ENCODE results near the gene DLG2.

Gene DLG2

GRCh38 chr11:84137960-84138359 lies 1489.2 kb downstream of the DLG2 start:
- no peak for DNase-seq

- no peak for DNase-seq
Observed at GRCh38 chr11:84137505-84137904, 1489.6 kb downstream of the DLG2 start.

DNA sequence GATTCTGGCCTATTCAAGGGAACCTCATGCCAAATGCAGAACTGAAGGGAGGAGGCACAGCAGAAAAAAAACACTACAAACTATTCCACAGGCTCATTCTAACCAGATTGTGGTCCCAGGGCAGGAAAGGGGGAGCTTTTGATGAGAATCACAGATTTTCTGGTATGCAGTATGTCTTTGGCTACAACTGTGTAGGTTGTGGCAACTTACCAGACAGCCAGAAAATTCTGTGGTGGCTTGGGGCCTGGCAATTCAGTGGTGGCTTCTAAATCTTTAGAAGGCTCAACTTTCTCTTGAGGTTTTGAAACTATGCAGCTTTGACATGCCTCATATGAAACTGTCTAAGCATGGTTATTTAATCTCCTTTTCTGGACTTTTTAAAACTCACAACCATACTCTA lies 1490.2 kb downstream of the DLG2 start:
- DNase-seq = no peak

- no peak for DNase-seq
Observed at GRCh38 chr11:84130646-84131427, 1496.3 kb downstream of the DLG2 start.

- DNase-seq = no peak
Observed at GRCh38 chr11:84129961-84130576, 1497.1 kb downstream of the DLG2 start.

DNA sequence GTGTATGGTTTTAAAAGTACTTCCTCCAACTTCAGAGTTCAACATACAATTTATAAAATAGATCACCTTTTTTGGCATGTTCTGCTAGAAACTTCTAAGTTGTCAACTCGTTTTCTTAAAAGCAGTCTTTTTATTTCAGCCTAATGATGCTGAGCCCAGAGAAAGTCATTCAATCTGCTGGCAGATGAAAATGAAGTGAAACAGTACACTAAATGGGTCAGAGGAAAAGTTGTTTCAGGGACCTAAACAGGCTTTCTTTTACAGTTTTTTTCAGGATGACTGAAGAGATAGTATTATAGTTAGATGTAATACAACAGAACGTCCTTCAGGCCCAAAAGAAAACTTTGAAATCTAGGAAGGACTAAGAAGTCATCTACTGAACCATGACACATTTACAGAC lies 1498.3 kb downstream of the DLG2 start:
- DNase-seq = no peak

DNA sequence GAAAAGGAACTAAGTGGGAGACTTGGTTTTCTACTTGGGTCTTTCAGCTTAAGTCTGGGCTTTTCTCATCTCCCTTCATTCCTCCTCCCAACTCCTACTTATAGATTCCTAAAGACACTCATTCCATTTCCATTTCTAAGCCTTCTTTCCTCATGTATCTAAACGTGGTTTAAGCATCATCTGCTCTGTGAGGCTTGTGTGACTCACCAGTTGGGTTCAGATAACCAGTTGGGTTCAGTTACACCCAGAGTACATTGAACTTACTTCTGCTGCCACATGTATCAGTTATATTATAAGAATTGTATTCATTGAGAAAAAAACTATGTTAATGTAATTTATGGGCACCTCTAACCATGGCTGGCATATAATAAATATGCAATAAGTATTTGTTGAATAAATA lies 1509.8 kb downstream of the DLG2 start:
- no peak for DNase-seq

DNA sequence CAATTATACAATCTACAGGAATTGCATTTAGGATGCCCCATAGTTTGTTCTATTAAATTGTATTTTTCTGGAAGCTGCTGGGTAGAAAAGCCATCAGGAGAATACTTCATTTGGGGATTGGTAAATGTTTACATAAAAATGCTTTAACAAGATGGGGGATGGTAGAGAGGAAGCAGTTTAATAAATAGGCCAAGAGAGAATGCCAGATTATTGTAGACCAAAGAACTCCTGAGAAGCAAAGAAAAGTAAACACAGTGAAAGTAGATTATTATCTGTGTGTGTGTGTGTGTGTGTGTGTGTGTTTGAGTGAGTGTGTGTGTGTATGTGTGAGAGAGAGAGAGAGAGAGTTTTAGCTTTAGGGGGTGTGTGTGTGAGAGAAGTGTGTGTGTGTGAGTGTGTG lies 1520.6 kb downstream of the DLG2 start:
- DNase-seq = no peak

DNA sequence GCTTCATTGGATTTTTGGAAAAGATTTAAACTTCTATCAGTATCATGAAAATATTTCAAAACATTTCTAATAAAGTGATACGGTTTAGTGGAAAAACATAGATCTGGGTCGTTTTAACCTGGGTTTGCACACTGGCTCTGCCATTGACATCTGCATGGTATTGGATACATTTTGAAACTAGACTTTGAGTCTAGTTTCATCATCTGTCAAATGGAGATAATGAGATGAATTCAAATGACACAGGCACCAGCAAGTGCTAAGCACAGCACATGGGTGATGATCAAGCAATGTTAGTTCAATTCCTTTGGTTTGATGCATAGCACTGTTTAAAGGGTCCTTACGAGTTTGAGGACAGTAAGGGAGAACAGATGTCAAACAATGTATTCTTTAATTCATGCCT lies 1522.0 kb downstream of the DLG2 start:
- no peak for DNase-seq

DNA sequence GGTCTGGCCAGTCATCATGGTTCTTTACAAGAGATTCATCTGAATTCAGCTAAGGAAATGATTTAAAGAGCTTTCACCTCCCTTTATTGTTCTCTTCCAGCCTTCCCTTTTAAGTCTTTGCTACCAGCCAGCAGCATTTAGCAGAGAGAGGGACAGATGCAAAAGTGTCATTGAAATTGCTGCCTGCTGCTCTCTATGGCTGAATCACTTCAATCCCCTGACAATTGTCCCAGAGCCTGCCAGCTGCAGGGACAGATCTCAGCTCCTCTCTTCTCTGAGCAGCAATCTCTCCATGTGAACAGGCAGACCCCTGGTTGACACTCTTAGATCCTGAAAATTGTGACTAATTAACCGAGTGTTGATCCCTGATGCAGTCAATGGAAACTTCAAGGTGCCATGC lies 1524.0 kb downstream of the DLG2 start:
- DNase-seq = no peak

GRCh38 chr11:84097186-84097585 lies 1530.0 kb downstream of the DLG2 start:
- no peak for DNase-seq

GRCh38 chr11:84091212-84091986 lies 1535.7 kb downstream of the DLG2 start:
- no peak for DNase-seq

- no peak for DNase-seq
Observed at GRCh38 chr11:84089072-84090057, 1537.8 kb downstream of the DLG2 start.

DNA sequence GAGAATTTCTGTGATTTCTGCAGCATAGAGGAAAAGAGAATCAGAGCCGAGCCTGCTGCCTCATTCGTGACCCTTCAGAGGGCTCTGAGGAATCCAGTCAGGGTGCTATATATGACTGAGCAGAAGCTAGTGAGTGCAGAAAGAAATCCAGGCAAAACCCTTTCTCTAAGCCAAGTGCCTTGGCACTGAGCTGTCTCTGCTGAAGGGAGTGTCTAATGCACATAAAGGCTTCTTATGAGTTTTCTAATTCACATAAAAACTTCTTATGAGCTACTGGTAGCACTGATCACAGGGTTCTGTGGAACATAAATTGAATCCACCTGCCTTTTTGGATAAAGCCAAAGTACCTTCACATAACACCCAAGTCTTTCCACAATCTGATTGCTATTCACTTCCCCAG lies 1555.3 kb downstream of the DLG2 start:
- DNase-seq = no peak

GRCh38 chr11:84069048-84069447 lies 1558.1 kb downstream of the DLG2 start:
- no peak for DNase-seq

GRCh38 chr11:84061726-84062125 lies 1565.4 kb downstream of the DLG2 start:
- no peak for DNase-seq

- DNase-seq = no peak
Observed at GRCh38 chr11:84056653-84057376, 1570.3 kb downstream of the DLG2 start.

DNA sequence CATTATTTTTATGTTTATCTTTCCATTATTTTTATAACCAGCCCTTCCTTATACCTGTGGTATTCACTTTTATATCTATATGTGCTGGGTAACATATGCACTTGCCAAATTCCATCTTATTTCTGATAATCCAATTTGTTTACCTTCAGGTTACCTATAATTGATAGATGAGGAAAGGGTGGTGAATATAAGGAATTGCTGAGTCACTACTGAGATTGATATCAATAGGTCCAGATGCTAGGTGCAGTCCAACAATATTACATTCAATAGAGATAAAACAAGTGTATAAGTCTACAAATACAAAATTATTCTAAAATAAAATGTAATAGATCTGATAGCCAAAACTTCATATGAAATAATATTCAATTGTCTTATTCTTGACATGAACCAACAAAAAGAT lies 1582.0 kb downstream of the DLG2 start:
- no peak for DNase-seq

GRCh38 chr11:84044706-84045105 lies 1582.4 kb downstream of the DLG2 start:
- DNase-seq = no peak

- no peak for DNase-seq
Observed at GRCh38 chr11:84036664-84037194, 1590.4 kb downstream of the DLG2 start.

DNA sequence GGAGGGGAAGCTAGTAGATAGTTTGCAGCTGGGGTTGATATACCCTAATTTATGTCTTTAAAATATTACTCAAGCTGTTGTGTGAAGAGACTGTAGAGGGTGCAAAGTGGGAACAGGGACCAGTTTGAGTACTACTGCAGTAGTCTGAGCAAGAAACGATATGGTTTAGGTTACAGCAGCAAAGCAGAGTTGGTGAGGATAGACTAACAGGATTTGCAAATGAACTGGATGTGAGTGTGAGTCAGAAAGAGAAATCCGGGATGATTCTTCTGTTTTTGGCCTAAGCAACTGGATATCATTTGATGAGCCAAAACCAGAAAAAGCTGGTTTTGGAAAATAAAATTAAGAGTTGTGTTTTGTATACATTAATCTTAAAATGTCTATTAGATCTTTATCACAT lies 1591.5 kb downstream of the DLG2 start:
- DNase-seq = no peak

DNA sequence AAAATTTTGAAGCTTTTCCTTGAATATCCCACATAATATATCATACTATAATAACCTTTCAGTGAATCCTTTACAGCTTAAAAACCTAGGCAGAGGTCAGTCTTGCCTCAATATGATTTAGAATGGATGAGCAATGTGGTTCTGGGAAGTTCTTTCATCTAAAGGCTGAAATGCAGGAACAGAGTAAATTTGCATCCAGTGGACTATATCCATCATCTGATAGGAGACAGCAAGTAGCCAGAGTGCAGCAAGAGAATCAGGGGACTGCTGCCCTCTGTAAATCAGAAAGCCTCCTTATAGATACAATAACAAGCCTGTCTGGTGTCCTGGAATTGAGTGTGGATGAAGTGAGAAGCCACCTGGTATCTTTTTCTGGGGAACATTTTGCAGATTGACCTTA lies 1592.7 kb downstream of the DLG2 start:
- DNase-seq = no peak

All from activated CD4-positive, alpha-beta T cell treated with anti-CD3 and anti-CD28 coated beads, Interleukin-2, Interleukin-6, amounts not matched to agents 100 ng/mL and 50 ng/mL, durations not matched to agents 16 hours and 8 hours (primary cell).